K562 (cell line): ENCODE measurements around the gene PLEKHH2. TPM values are rescaled to one million over a fixed set of nuclear protein-coding genes. Genes with fewer than 3 reads are reported as not detected.

Source experiments
- ATAC-seq: fragments of 200-7000 bp; cut with Tn5 transposase; 3 replicates; pipeline ENCODE4 v1.9.1; 2020; ENCODE audit warnings: moderate library complexity
- BruUV-seq: library from RNA; stranded (reverse); fragments of 400-500 nt; replicated peaks from 2 replicates; lab custom pipeline; 2021; lab: Mats Ljungman, UMichigan
- CTCF ChIA-PET: fragments of 300-600 bp; formaldehyde crosslinking; extraction: SDS; loops from one replicate; lab custom pipeline; 2021; ENCODE audit warnings: low intra/inter-chr PET ratio; lab: Yijun Ruan, JAX
- POLR2A ChIA-PET: fragments of 300-600, 350-650 bp; sonication (Branson Sonifier 250); formaldehyde crosslinking; extraction: SDS; loops from one replicate; lab custom pipeline; 2021; ENCODE audit warnings: antibody characterized with exemption, inconsistent platforms; lab: Yijun Ruan, JAX
- DNase-seq, 4 experiments: peaks; one replicate each; pipeline versions ENCODE4 v3.0.0 to v3.0.0-alpha.2; 2011 to 2018; ENCODE audit warnings: low spot score in 3 of 4, mixed read lengths in 3 of 4; ENCODE audit errors: extremely low read depth in 1 of 4
- FAIRE-seq: peaks from 2 replicates; lab custom pipeline; 2011; peaks lifted over from hg19 to GRCh38; lab: Jason Lieb, UNC
- H2AFZ ChIP-seq: 2 replicates; pipeline ENCODE4 v1.6.0; 2011; ENCODE audit warnings: low read depth, low read length, control low read depth, inconsistent platforms
- H3K27ac ChIP-seq: fragments of 200-600 bp; 3 replicates; pipeline ENCODE4 v1.8.0; 2011; ENCODE audit warnings: low read depth, mild to moderate bottlenecking, control low read depth, inconsistent platforms, low read length, moderate library complexity, mixed read lengths; ENCODE audit errors: extremely low read depth
- H3K27me3 ChIP-seq, 2 experiments: fragments of 300-600 bp in 1 of 2; 2 replicates in 1 of 2; 3 replicates in 1 of 2; pipeline versions ENCODE4 v1.6.0 to v1.8.0; 2011; ENCODE audit warnings: inconsistent platforms in 2 of 2, low read length in 2 of 2, mild to moderate bottlenecking in 1 of 2, mixed read lengths in 1 of 2, moderate library complexity in 1 of 2; ENCODE audit not compliant: control insufficient read depth in 2 of 2, insufficient read depth in 2 of 2
- H3K36me3 ChIP-seq: fragments of 300-600 bp; 3 replicates; pipeline ENCODE4 v1.8.0; 2011; ENCODE audit warnings: mild to moderate bottlenecking, low read length, inconsistent platforms; ENCODE audit not compliant: control insufficient read depth, insufficient read depth
- H3K4me1 ChIP-seq, 2 experiments: fragments of 200-600 bp in 1 of 2; replicated peaks in 1 of 2; 2 replicates in 1 of 2; 3 replicates in 1 of 2; pipeline versions ENCODE4 v1.5.1 to v1.8.0; 2011; ENCODE audit warnings: inconsistent platforms in 2 of 2, low read length in 2 of 2, mild to moderate bottlenecking in 1 of 2, mixed read lengths in 1 of 2, moderate library complexity in 1 of 2; ENCODE audit not compliant: control insufficient read depth in 2 of 2, insufficient read depth in 2 of 2
- H3K4me2 ChIP-seq: 2 replicates; pipeline ENCODE4 v1.6.1; 2011; ENCODE audit warnings: low read length, control low read depth, inconsistent platforms, mixed read lengths; ENCODE audit not compliant: insufficient read depth
- H3K4me3 ChIP-seq: fragments of 200-600 bp; sonication (generic), shearing (Covaris generic); 2 replicates; pipeline ENCODE4 v1.5.1; 2016; ENCODE audit warnings: control low read depth, inconsistent platforms
- H3K79me2 ChIP-seq: fragments of 200-600 bp; 3 replicates; pipeline ENCODE4 v1.8.0; 2011; ENCODE audit warnings: low read length, inconsistent platforms; ENCODE audit not compliant: control insufficient read depth, insufficient read depth
- H3K9ac ChIP-seq, 2 experiments: 2 replicates each; pipeline versions ENCODE4 v1.6.0 to v1.6.1; 2011; ENCODE audit warnings: low read depth in 2 of 2, low read length in 2 of 2, control low read depth in 1 of 2, inconsistent platforms in 1 of 2, mild to moderate bottlenecking in 1 of 2, mixed read lengths in 1 of 2; ENCODE audit not compliant: insufficient read depth in 1 of 2
- H3K9me1 ChIP-seq: one replicate; pipeline ENCODE4 v1.6.0; 2011; ENCODE audit warnings: inconsistent platforms, mild to moderate bottlenecking, low read length, moderate library complexity; ENCODE audit not compliant: control insufficient read depth, insufficient read depth
- H3K9me3 ChIP-seq: replicated peaks from 2 replicates; pipeline ENCODE4 v1.5.1; 2011; ENCODE audit warnings: low read depth, low read length, inconsistent platforms; ENCODE audit not compliant: control insufficient read depth, insufficient read depth
- H4K20me1 ChIP-seq: replicated peaks from 2 replicates; pipeline ENCODE4 v1.6.1; 2011; ENCODE audit warnings: low read length, inconsistent platforms, mixed read lengths; ENCODE audit not compliant: control insufficient read depth, insufficient read depth
- MIER1 ChIP-seq: fragments of 450-650 bp; IDR thresholded peaks from 2 replicates; pipeline ENCODE4 v1.6.1; 2016; ENCODE audit warnings: antibody characterized with exemption, mild to moderate bottlenecking, low read depth
- NFE2L1 ChIP-seq: fragments of 450-650 bp; IDR thresholded peaks from 2 replicates; pipeline ENCODE4 v1.6.1; 2016; ENCODE audit warnings: missing genetic modification characterization, low read depth, mild to moderate bottlenecking, missing compliant biosample characterization, moderate library complexity, borderline replicate concordance
- WGBS: fragments of 100-300 bp; shearing (Covaris generic); methylation state at CpG from one replicate; pipeline ENCODE4 v1.1.6; 2016; ENCODE audit warnings: low coverage, mixed read lengths; ENCODE audit not compliant: insufficient coverage; ENCODE audit errors: missing lambda C conversion rate; 5-methylcytosine and 5-hydroxymethylcytosine counted together
- in situ Hi-C: fragments of 300-500 bp; cut with MboI; formaldehyde crosslinking; loops from 4 replicates; pipeline ENCODE4 v1.15.0; 2018; ENCODE audit warnings: inconsistent platforms, mixed read lengths
- intact Hi-C: fragments of 100-400 bp; cut with micrococcal nuclease; formaldehyde crosslinking; loops from 2 replicates; pipeline ENCODE4 v1.14.2; 2022
- polyA plus RNA-seq, 8 experiments: library from polyadenylated mRNA; depleted of rRNA in 4 of 8; stranded (reverse) in 5 of 8; unstranded in 3 of 8; fragments of >200 nt; fragmentation: Nextera tagmentation in 2 of 8; fragmentation: Illumina TruSeq in 1 of 8; extraction: Ambion mirVana in 2 of 8; extraction: Trizol in 1 of 8; gene quantifications; 2 replicates each; pipeline versions ENCODE4 v1.2.1 to v1.2.3, GENCODE V29; 2011 to 2014; ENCODE audit warnings: inconsistent platforms in 1 of 8, missing spikeins in 1 of 8
- total RNA-seq, 7 experiments: library from RNA; depleted of rRNA in 6 of 7; stranded (reverse); fragments of >200 nt in 6 of 7; fragmentation: Illumina TruSeq in 2 of 7; extraction: Trizol in 2 of 7; gene quantifications; 2 replicates each; pipeline versions ENCODE4 v1.2.1 to v1.2.3, GENCODE V29; 2011 to 2021; ENCODE audit warnings: low replicate concordance in 1 of 7
- TF ChIP-seq, protein P1 (sequence below): fragments of 450-650 bp; formaldehyde crosslinking; IDR thresholded peaks from 2 replicates; pipeline ENCODE4 v1.4.0; 2022; ENCODE audit warnings: missing genetic modification characterization
- TF ChIP-seq, protein P2 (sequence below), 2 experiments: fragments of 450-650 bp; formaldehyde crosslinking in 1 of 2; IDR thresholded peaks; 2 replicates each; pipeline versions ENCODE4 v1.4.0 to v1.6.1; 2014 to 2020; ENCODE audit warnings: mild to moderate bottlenecking in 2 of 2, borderline replicate concordance in 1 of 2, low read depth in 1 of 2

The PLEKHH2 gene
- total and polyA plus RNA-seq, 9 of the 15 experiments (the other 6 are each of a cell fraction or from before 2014, with no cell fraction given): 0.77 to 13.5 (median 2.7) TPM

DNA sequence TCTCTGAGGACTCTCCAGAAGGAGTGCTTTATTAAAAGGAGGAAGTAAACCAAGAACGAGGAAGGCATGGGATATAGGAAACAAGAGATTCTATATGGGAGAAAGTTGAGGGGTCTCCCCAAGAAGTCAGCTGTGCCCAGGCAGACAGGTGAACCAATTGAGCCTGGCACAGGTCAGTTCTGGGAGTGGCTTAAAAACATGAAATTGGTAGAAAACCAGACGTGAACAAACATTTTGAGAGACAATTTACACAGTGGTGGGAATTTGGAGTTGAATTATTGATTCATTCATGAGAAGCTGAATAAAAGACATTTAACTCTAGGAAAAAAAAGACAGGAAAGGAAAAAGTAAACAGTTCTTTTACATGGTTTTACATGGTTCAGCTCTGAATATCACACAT, 16.4 kb downstream of the PLEKHH2 start:
- in situ Hi-C loops (no loop called here), intact Hi-C loops (no loop called here)
- no peak overlapping the region for H3K4me3 ChIP-seq
- TF ChIP-seq, protein P1, sequence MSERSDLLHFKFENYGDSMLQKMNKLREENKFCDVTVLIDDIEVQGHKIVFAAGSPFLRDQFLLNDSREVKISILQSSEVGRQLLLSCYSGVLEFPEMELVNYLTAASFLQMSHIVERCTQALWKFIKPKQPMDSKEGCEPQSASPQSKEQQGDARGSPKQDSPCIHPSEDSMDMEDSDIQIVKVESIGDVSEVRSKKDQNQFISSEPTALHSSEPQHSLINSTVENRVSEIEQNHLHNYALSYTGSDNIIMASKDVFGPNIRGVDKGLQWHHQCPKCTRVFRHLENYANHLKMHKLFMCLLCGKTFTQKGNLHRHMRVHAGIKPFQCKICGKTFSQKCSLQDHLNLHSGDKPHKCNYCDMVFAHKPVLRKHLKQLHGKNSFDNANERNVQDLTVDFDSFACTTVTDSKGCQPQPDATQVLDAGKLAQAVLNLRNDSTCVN (CRISPR knock-in tag): no peak
- no peak for TF ChIP-seq MIER1
- CTCF ChIA-PET: no interaction called here
- no peaks in the 10 kb centered on the region for H3K4me1 ChIP-seq
- no peaks in the 10 kb centered on the region for H4K20me1 ChIP-seq
- no peak overlapping the region for H3K9ac ChIP-seq
- BruUV-seq: no TSS peak
- FAIRE-seq (no peak), DNase-seq (no peak), ATAC-seq (no peak)
- no peaks in the 10 kb centered on the region for H3K9me1 ChIP-seq
- no peak overlapping the region for H3K27ac ChIP-seq
- no peaks in the 10 kb centered on the region for H3K36me3 ChIP-seq
- no peak overlapping the region for H3K4me2 ChIP-seq
- WGBS: 29% methylated on average over 2 of the region's 2 CpGs
- no peaks in the 10 kb centered on the region for H3K27me3 ChIP-seq
- no peaks in the 10 kb centered on the region for H3K79me2 ChIP-seq
- H2AFZ ChIP-seq: no peak overlapping the region
- H3K9me3 ChIP-seq: no peaks in the 10 kb centered on the region
- POLR2A ChIA-PET: no interaction called here

- Histone ChIP-seq H3K4me1 (no peaks in the 10 kb centered on the region), H4K20me1 (no peaks in the 10 kb centered on the region), H3K4me2 (no peak overlapping the region), H3K4me3 (no peak overlapping the region), H3K36me3 (no peaks in the 10 kb centered on the region), H3K9me3 (no peaks in the 10 kb centered on the region), H3K79me2 (no peaks in the 10 kb centered on the region), H2AFZ (no peak overlapping the region), H3K9me1 (no peaks in the 10 kb centered on the region), H3K27ac (no peak overlapping the region), H3K9ac (no peak overlapping the region), H3K27me3 (no peaks in the 10 kb centered on the region)
- in situ Hi-C loops: no loop called here
- 34% methylated on average over 3 of the region's 3 CpGs for WGBS
- TF ChIP-seq, protein P2, sequence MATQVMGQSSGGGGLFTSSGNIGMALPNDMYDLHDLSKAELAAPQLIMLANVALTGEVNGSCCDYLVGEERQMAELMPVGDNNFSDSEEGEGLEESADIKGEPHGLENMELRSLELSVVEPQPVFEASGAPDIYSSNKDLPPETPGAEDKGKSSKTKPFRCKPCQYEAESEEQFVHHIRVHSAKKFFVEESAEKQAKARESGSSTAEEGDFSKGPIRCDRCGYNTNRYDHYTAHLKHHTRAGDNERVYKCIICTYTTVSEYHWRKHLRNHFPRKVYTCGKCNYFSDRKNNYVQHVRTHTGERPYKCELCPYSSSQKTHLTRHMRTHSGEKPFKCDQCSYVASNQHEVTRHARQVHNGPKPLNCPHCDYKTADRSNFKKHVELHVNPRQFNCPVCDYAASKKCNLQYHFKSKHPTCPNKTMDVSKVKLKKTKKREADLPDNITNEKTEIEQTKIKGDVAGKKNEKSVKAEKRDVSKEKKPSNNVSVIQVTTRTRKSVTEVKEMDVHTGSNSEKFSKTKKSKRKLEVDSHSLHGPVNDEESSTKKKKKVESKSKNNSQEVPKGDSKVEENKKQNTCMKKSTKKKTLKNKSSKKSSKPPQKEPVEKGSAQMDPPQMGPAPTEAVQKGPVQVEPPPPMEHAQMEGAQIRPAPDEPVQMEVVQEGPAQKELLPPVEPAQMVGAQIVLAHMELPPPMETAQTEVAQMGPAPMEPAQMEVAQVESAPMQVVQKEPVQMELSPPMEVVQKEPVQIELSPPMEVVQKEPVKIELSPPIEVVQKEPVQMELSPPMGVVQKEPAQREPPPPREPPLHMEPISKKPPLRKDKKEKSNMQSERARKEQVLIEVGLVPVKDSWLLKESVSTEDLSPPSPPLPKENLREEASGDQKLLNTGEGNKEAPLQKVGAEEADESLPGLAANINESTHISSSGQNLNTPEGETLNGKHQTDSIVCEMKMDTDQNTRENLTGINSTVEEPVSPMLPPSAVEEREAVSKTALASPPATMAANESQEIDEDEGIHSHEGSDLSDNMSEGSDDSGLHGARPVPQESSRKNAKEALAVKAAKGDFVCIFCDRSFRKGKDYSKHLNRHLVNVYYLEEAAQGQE (IDR thresholded peaks at IDR 0.05; ENCODE audit: borderline replicate concordance): 0 out of 2 replicates have a peak, but pooled peaks have one; percentile 11
- TF ChIP-seq, protein P2 (CRISPR knock-in tag; IDR thresholded peaks at IDR 0.05; ENCODE audit: low read depth): no peak
- TF ChIP-seq NFE2L1 (tag): no peak
- ChIA-PET POLR2A (interaction anchor here (0.6 to 1.3 kb wide), 3 partner anchors 10 to 20 kb away, joined by 3 read pairs; partner anchors contain the start of gene PLEKHH2), CTCF (no interaction called here)
- no peak for ATAC-seq
- intact Hi-C loops: no loop called here
- FAIRE-seq: no peak
- no TSS peak for BruUV-seq
- no peak for DNase-seq
These were observed 20.2 kb downstream of the PLEKHH2 start for GRCh38 chr2:43657241-43657640.
